ENCODE measurements around the gene CELA3B.

Gene CELA3B

GRCh38 chr1:22037520-22037919 lies 60.7 kb downstream of the CELA3B start:
- H3K4me1 Mint-ChIP-seq, result peaks cover 35% of the 10 kb centered on the region
- ATAC-seq (replicated peaks; ENCODE audit: extremely low read depth, poor library complexity, severe bottlenecking), result no peak
- H3K4me3 Mint-ChIP-seq, result no peak overlapping the region

GRCh38 chr1:22038036-22038435 lies 61.2 kb downstream of the CELA3B start:
- peak overlapping the region; percentile 95 for H3K27ac Mint-ChIP-seq (ENCODE audit: low read depth)
- peaks cover 9% of the 10 kb centered on the region for H3K36me3 Mint-ChIP-seq (ENCODE audit: insufficient read depth)
- no peak for ATAC-seq (replicated peaks; ENCODE audit: extremely low read depth, poor library complexity, severe bottlenecking)
- no peak for DNase-seq (ENCODE audit: low spot score in 2 of 2)
- no peaks in the 10 kb centered on the region for H3K9me3 Mint-ChIP-seq
- no peaks in the 10 kb centered on the region for H3K27me3 Mint-ChIP-seq
- peaks cover 40% of the 10 kb centered on the region for H3K4me1 Mint-ChIP-seq
- no peak overlapping the region for H3K4me3 Mint-ChIP-seq

More at GRCh38 chr1:22037520-22037919, 60.7 kb downstream of the CELA3B start:
- H3K27me3 Mint-ChIP-seq, result no peaks in the 10 kb centered on the region
- peaks cover 9% of the 10 kb centered on the region for H3K36me3 Mint-ChIP-seq (ENCODE audit: insufficient read depth)
- DNase-seq (ENCODE audit: low spot score in 2 of 2), result no peak
- H3K27ac Mint-ChIP-seq (ENCODE audit: low read depth), result peak overlapping the region; percentile 95
- no peaks in the 10 kb centered on the region for H3K9me3 Mint-ChIP-seq

Measured in central memory CD8-positive, alpha-beta T cell (primary cell).